ENCODE measurements around the gene KCNG4. TPM values are rescaled to one million over a fixed set of nuclear protein-coding genes. Genes with fewer than 3 reads are reported as not detected.
"Not testable (repeated sequence)": the region's sequence is repeated elsewhere in the genome, so short reads cannot be mapped to it uniquely, and the experiment has no call there.

The KCNG4 gene
- total RNA-seq, 1 donor from 2014 or later, result not detected

- DNase-seq (ENCODE audit: low read depth), result no peak
- no peak overlapping the region for H3K4me3 ChIP-seq (ENCODE audit: low read depth, low read length)
These were observed 16.4 kb downstream of the KCNG4 start for GRCh38 chr16:84223456-84223855.

GRCh38 chr16:84220851-84221250 is 19.0 kb downstream of the KCNG4 start:
- TF ChIP-seq CTCF (conservative IDR thresholded peaks at IDR 0.05; ENCODE audit: low read depth, low read length), result no peak
- no peak for DNase-seq (ENCODE audit: low read depth)
- H3K4me3 ChIP-seq (ENCODE audit: low read depth, low read length), result no peak overlapping the region

More at GRCh38 chr16:84223456-84223855, 16.4 kb downstream of the KCNG4 start:
- no peak for TF ChIP-seq CTCF (conservative IDR thresholded peaks at IDR 0.05; ENCODE audit: low read depth, low read length)

GRCh38 chr16:84218956-84219355 is 20.9 kb downstream of the KCNG4 start:
- DNase-seq (ENCODE audit: low read depth), result no peak
- TF ChIP-seq CTCF (conservative IDR thresholded peaks at IDR 0.05; ENCODE audit: low read depth, low read length), result no peak
- no peak overlapping the region for H3K4me3 ChIP-seq (ENCODE audit: low read depth, low read length)

GRCh38 chr16:84218176-84218823 is 21.5 kb downstream of the KCNG4 start:
- no peak for TF ChIP-seq CTCF (conservative IDR thresholded peaks at IDR 0.05; ENCODE audit: low read depth, low read length)
- no peak for DNase-seq (ENCODE audit: low read depth)
- no peak overlapping the region for H3K4me3 ChIP-seq (ENCODE audit: low read depth, low read length)

GRCh38 chr16:84216144-84216543 is 23.7 kb downstream of the KCNG4 start:
- not testable (repeated sequence) for DNase-seq (ENCODE audit: low read depth); H3K4me3 ChIP-seq (ENCODE audit: low read depth, low read length)

- H3K4me3 ChIP-seq (ENCODE audit: low read depth, low read length), result no peak overlapping the region
These were observed 24.3 kb downstream of the KCNG4 start for GRCh38 chr16:84215531-84215930.

GRCh38 chr16:84214451-84215066 is 25.3 kb downstream of the KCNG4 start:
- DNase-seq (ENCODE audit: low read depth), result no peak
- no peak for TF ChIP-seq CTCF (conservative IDR thresholded peaks at IDR 0.05; ENCODE audit: low read depth, low read length)
- H3K4me3 ChIP-seq (ENCODE audit: low read depth, low read length), result no peak overlapping the region

More at GRCh38 chr16:84215531-84215930, 24.3 kb downstream of the KCNG4 start:
- DNase-seq (ENCODE audit: low read depth), result no peak
- TF ChIP-seq CTCF (conservative IDR thresholded peaks at IDR 0.05; ENCODE audit: low read depth, low read length), result no peak
